ENCODE data around the gene SCARB1. TPM values are rescaled to one million over a fixed set of nuclear protein-coding genes. Genes with fewer than 3 reads are reported as not detected.

The SCARB1 gene
- total and polyA plus RNA-seq, 2 experiments from 2014 or later: 31.0 to 62.5 TPM

DNA sequence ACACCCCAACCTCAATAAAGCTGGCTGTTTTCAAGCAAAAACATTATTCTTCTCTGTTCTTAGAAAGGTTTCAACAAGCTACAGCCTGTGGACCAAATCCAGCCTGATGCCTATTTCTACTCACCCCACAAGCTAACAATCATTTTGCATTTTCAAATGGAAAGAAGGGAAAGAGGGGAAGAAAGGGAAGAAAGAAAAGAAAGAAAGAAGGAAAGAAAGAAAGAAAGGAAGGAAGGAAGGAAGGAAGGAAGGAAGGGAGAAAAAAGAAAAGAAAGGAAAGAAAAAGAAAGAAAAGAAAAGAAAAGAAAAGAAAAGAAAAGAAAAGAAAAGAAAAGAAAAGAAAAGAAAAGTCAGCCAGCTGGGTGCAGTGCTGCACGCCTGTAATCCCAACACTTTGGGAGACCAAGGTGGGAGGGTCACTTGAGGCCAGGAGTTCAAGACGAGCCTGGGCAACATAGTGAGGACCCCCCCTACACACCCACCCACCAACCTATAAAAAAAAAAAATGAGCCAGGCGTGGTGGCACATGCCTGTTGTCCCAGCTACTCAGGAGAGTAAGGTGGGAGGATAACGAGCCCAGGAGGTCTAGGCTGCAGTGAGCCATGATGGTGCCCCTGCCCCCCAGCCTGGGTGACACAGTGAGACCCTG, 26.3 kb downstream of the SCARB1 start:
- H4K20me1 ChIP-seq (replicated peaks; ENCODE audit: insufficient read depth): peaks cover 7% of the 10 kb centered on the region
- H3K27me3 ChIP-seq (ENCODE audit: insufficient read depth): no peaks in the 10 kb centered on the region
- H2AFZ ChIP-seq: no peak overlapping the region
- Mint-ChIP-seq H3K27me3 (ENCODE audit: insufficient read depth, low read depth, poor library complexity) (peaks cover 10% of the 10 kb centered on the region), H3K36me3 (ENCODE audit: low read depth) (peaks cover 3% of the 10 kb centered on the region; the same call in 2 of the 3 replicates), H3K9me3 (no peaks in the 10 kb centered on the region; the same call in 2 of the 3 replicates), H3K27ac (no peak overlapping the region), H3K4me3 (no peak overlapping the region), H3K4me1 (peaks cover 44% of the 10 kb centered on the region)
- H3K4me1 ChIP-seq (ENCODE audit: insufficient read depth): peaks cover 25% of the 10 kb centered on the region
- peak overlapping the region; percentile 55; the same call in 1 of the 2 replicates for H3K27ac ChIP-seq (ENCODE audit: low read depth)
- H3K4me2 ChIP-seq: no peak overlapping the region
- no peaks in the 10 kb centered on the region for H3K36me3 ChIP-seq (ENCODE audit: insufficient read depth)
- no peak overlapping the region for H3K4me3 ChIP-seq
- TF ChIP-seq, protein P1, sequence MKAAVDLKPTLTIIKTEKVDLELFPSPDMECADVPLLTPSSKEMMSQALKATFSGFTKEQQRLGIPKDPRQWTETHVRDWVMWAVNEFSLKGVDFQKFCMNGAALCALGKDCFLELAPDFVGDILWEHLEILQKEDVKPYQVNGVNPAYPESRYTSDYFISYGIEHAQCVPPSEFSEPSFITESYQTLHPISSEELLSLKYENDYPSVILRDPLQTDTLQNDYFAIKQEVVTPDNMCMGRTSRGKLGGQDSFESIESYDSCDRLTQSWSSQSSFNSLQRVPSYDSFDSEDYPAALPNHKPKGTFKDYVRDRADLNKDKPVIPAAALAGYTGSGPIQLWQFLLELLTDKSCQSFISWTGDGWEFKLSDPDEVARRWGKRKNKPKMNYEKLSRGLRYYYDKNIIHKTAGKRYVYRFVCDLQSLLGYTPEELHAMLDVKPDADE (IDR thresholded peaks at IDR 0.05): no peak
- TF ChIP-seq STAT1 (IDR thresholded peaks at IDR 0.05; ENCODE audit: unreplicated experiment) (no peak), EZH2phosphoT487 (IDR thresholded peaks at IDR 0.05; ENCODE audit: unreplicated experiment) (no peak), EZH2 (IDR thresholded peaks at IDR 0.05; ENCODE audit: low read depth, unreplicated experiment) (no peak), NANOG (IDR thresholded peaks at IDR 0.05; ENCODE audit: borderline replicate concordance) (no peak), ZNF331 (CRISPR knock-in tag; IDR thresholded peaks at IDR 0.05; ENCODE audit: low read depth) (no peak), ZNF114 (CRISPR knock-in tag; IDR thresholded peaks at IDR 0.05) (no peak)
- TF ChIP-seq, protein P2, sequence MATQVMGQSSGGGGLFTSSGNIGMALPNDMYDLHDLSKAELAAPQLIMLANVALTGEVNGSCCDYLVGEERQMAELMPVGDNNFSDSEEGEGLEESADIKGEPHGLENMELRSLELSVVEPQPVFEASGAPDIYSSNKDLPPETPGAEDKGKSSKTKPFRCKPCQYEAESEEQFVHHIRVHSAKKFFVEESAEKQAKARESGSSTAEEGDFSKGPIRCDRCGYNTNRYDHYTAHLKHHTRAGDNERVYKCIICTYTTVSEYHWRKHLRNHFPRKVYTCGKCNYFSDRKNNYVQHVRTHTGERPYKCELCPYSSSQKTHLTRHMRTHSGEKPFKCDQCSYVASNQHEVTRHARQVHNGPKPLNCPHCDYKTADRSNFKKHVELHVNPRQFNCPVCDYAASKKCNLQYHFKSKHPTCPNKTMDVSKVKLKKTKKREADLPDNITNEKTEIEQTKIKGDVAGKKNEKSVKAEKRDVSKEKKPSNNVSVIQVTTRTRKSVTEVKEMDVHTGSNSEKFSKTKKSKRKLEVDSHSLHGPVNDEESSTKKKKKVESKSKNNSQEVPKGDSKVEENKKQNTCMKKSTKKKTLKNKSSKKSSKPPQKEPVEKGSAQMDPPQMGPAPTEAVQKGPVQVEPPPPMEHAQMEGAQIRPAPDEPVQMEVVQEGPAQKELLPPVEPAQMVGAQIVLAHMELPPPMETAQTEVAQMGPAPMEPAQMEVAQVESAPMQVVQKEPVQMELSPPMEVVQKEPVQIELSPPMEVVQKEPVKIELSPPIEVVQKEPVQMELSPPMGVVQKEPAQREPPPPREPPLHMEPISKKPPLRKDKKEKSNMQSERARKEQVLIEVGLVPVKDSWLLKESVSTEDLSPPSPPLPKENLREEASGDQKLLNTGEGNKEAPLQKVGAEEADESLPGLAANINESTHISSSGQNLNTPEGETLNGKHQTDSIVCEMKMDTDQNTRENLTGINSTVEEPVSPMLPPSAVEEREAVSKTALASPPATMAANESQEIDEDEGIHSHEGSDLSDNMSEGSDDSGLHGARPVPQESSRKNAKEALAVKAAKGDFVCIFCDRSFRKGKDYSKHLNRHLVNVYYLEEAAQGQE (IDR thresholded peaks at IDR 0.05; ENCODE audit: unreplicated experiment): no peak
- TF ChIP-seq, protein P3, sequence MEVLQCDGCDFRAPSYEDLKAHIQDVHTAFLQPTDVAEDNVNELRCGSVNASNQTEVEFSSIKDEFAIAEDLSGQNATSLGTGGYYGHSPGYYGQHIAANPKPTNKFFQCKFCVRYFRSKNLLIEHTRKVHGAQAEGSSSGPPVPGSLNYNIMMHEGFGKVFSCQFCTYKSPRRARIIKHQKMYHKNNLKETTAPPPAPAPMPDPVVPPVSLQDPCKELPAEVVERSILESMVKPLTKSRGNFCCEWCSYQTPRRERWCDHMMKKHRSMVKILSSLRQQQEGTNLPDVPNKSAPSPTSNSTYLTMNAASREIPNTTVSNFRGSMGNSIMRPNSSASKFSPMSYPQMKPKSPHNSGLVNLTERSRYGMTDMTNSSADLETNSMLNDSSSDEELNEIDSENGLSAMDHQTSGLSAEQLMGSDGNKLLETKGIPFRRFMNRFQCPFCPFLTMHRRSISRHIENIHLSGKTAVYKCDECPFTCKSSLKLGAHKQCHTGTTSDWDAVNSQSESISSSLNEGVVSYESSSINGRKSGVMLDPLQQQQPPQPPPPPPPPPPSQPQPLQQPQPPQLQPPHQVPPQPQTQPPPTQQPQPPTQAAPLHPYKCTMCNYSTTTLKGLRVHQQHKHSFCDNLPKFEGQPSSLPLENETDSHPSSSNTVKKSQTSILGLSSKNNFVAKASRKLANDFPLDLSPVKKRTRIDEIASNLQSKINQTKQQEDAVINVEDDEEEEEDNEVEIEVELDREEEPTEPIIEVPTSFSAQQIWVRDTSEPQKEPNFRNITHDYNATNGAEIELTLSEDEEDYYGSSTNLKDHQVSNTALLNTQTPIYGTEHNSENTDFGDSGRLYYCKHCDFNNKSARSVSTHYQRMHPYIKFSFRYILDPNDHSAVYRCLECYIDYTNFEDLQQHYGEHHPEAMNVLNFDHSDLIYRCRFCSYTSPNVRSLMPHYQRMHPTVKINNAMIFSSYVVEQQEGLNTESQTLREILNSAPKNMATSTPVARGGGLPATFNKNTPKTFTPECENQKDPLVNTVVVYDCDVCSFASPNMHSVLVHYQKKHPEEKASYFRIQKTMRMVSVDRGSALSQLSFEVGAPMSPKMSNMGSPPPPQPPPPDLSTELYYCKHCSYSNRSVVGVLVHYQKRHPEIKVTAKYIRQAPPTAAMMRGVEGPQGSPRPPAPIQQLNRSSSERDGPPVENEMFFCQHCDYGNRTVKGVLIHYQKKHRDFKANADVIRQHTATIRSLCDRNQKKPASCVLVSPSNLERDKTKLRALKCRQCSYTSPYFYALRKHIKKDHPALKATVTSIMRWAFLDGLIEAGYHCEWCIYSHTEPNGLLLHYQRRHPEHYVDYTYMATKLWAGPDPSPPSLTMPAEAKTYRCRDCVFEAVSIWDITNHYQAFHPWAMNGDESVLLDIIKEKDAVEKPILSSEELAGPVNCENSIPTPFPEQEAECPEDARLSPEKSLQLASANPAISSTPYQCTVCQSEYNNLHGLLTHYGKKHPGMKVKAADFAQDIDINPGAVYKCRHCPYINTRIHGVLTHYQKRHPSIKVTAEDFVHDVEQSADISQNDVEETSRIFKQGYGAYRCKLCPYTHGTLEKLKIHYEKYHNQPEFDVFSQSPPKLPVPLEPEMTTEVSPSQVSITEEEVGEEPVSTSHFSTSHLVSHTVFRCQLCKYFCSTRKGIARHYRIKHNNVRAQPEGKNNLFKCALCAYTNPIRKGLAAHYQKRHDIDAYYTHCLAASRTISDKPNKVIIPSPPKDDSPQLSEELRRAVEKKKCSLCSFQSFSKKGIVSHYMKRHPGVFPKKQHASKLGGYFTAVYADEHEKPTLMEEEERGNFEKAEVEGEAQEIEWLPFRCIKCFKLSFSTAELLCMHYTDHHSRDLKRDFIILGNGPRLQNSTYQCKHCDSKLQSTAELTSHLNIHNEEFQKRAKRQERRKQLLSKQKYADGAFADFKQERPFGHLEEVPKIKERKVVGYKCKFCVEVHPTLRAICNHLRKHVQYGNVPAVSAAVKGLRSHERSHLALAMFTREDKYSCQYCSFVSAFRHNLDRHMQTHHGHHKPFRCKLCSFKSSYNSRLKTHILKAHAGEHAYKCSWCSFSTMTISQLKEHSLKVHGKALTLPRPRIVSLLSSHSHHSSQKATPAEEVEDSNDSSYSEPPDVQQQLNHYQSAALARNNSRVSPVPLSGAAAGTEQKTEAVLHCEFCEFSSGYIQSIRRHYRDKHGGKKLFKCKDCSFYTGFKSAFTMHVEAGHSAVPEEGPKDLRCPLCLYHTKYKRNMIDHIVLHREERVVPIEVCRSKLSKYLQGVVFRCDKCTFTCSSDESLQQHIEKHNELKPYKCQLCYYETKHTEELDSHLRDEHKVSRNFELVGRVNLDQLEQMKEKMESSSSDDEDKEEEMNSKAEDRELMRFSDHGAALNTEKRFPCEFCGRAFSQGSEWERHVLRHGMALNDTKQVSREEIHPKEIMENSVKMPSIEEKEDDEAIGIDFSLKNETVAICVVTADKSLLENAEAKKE (CRISPR knock-in tag; IDR thresholded peaks at IDR 0.05): no peak
- TF ChIP-seq, protein P4, sequence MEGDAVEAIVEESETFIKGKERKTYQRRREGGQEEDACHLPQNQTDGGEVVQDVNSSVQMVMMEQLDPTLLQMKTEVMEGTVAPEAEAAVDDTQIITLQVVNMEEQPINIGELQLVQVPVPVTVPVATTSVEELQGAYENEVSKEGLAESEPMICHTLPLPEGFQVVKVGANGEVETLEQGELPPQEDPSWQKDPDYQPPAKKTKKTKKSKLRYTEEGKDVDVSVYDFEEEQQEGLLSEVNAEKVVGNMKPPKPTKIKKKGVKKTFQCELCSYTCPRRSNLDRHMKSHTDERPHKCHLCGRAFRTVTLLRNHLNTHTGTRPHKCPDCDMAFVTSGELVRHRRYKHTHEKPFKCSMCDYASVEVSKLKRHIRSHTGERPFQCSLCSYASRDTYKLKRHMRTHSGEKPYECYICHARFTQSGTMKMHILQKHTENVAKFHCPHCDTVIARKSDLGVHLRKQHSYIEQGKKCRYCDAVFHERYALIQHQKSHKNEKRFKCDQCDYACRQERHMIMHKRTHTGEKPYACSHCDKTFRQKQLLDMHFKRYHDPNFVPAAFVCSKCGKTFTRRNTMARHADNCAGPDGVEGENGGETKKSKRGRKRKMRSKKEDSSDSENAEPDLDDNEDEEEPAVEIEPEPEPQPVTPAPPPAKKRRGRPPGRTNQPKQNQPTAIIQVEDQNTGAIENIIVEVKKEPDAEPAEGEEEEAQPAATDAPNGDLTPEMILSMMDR (conservative IDR thresholded peaks at IDR 0.05; ENCODE audit: low read depth in 2 of 2): no peak
- H3K9me2 ChIP-seq (ENCODE audit: insufficient read depth): no peaks in the 10 kb centered on the region
- H3K79me2 ChIP-seq (replicated peaks; ENCODE audit: insufficient read depth): peaks cover 12% of the 10 kb centered on the region
- no peak for DNase-seq (ENCODE audit: low spot score)
- H3F3A ChIP-seq (replicated peaks; ENCODE audit: low read depth): peaks cover 3% of the 10 kb centered on the region; the same call in 1 of the 2 replicates
- no peak for ATAC-seq

Data from GM23338 (cell line).